PC-3 (cell line): ENCODE data around the gene QRICH2.

Experiments used
- CTCF ChIP-seq: fragments of 300-600 bp; sonication (generic); conservative IDR thresholded peaks from 2 replicates; pipeline ENCODE4 v1.5.1; 2017; ENCODE audit warnings: antibody characterized with exemption, low read depth, mild to moderate bottlenecking, low read length
- EZH2 ChIP-seq: fragments of 300-600 bp; sonication (generic); IDR thresholded peaks from one replicate; pipeline ENCODE4 v1.6.1; 2017; ENCODE audit warnings: antibody characterized with exemption, mild to moderate bottlenecking, low read length; ENCODE audit not compliant: unreplicated experiment
- EZH2phosphoT487 ChIP-seq: fragments of 300-600 bp; sonication (generic); IDR thresholded peaks from 2 replicates; pipeline ENCODE4 v1.6.1; 2018; ENCODE audit warnings: mild to moderate bottlenecking, antibody characterized with exemption, low read length, borderline replicate concordance

DNA sequence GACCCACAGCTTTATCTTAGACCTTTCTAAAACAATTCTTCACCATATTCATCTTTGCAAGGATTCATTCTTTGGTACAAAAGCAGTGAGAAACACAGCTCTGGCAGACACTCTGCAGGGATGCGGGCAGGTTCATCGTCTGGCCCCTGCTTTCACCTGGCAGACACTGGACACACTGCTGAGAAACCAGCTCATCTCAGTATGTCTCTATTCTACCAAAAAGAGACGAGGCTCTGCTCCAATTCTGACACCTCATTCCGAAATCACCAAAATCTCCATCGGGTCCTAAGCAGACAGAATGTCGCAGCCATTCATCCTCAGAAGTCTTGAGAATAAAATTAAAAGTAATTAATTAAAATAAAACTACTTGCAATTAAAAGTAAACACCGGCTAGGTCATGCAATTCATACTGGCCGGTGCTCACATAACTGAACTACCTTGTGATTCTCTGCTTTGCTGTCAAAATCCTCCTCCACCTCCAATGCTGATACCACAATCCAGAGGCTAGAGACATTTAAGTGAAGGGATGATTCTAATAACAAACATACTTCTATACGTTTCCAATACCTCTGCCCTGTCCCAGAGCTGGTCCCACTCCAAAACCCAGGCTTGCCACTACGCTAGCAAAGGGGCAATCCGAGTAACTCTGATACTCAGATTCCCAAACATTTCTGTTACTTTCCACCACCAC, 69.1 kb downstream of the QRICH2 start:
- no peak for TF ChIP-seq CTCF
- no peak for TF ChIP-seq EZH2
- TF ChIP-seq EZH2phosphoT487 = no peak
